SK-N-SH (cell line): Measurements from ENCODE around the gene FOXM1. TPM values are rescaled to one million over a fixed set of nuclear protein-coding genes. Genes with fewer than 3 reads are reported as not detected.

Source experiments
- CTCF ChIA-PET: fragments of 300-600, 350-600 bp; formaldehyde crosslinking; extraction: SDS; loops from one replicate; lab custom pipeline; 2021; lab: Yijun Ruan, JAX
- POLR2A ChIA-PET: fragments of 350-600 bp; sonication (Branson Sonifier 250); formaldehyde crosslinking; extraction: SDS; loops from one replicate; lab custom pipeline; 2020; ENCODE audit warnings: antibody characterized with exemption, inconsistent platforms; lab: Yijun Ruan, JAX
- DNase-seq: peaks from one replicate; pipeline ENCODE4 v3.0.0; 2012
- H2AFZ ChIP-seq: fragments of 200-600 bp; sonication (generic); 2 replicates; pipeline ENCODE4 v1.8.1; 2016; ENCODE audit warnings: antibody characterized with exemption, mild to moderate bottlenecking, low read depth
- H3F3A ChIP-seq: fragments of 200-600 bp; sonication (generic); replicated peaks from 2 replicates; pipeline ENCODE3; 2016; ENCODE audit warnings: antibody characterized with exemption, mild to moderate bottlenecking; ENCODE audit not compliant: insufficient read depth
- H3K27ac ChIP-seq, 2 experiments: fragments of 200-500 bp in 1 of 2; fragments of 200-600 bp in 1 of 2; sonication (Bioruptor generic) in 1 of 2; sonication (generic), shearing (Covaris generic) in 1 of 2; 2 replicates each; pipeline versions ENCODE4 v1.5.1 to v1.6.1; 2014 to 2016; ENCODE audit warnings: low read depth in 2 of 2, inconsistent platforms in 1 of 2, low read length in 1 of 2, mild to moderate bottlenecking in 1 of 2, mixed read lengths in 1 of 2
- H3K27me3 ChIP-seq: fragments of 200-600 bp; sonication (generic), shearing (Covaris generic); 2 replicates; pipeline ENCODE4 v1.6.1; 2016; ENCODE audit warnings: mixed run types; ENCODE audit not compliant: insufficient read depth
- H3K36me3 ChIP-seq, 2 experiments: fragments of 200-500 bp in 1 of 2; fragments of 200-600 bp in 1 of 2; sonication (Bioruptor generic) in 1 of 2; sonication (generic) in 1 of 2; replicated peaks in 1 of 2; 2 replicates each; pipeline versions ENCODE3 to v1.5.1; 2014 to 2016; ENCODE audit warnings: low read length in 1 of 2, mild to moderate bottlenecking in 1 of 2; ENCODE audit not compliant: insufficient read depth in 2 of 2, control insufficient read depth in 1 of 2
- H3K4me1 ChIP-seq, 2 experiments: fragments of 200-500 bp in 1 of 2; fragments of 200-600 bp in 1 of 2; sonication (Bioruptor generic) in 1 of 2; sonication (generic), shearing (Covaris generic) in 1 of 2; 2 replicates each; pipeline versions ENCODE4 v1.5.1 to v1.6.1; 2014 to 2016; ENCODE audit warnings: low read depth in 1 of 2, low read length in 1 of 2, mixed run types in 1 of 2; ENCODE audit not compliant: insufficient read depth in 2 of 2, control insufficient read depth in 1 of 2
- H3K4me2 ChIP-seq: fragments of 200-600 bp; sonication (generic), shearing (Covaris generic); 2 replicates; pipeline ENCODE4 v1.6.1; 2017; ENCODE audit warnings: mixed run types
- H3K4me3 ChIP-seq, 2 experiments: fragments of 200-500 bp in 1 of 2; fragments of 200-600 bp in 1 of 2; sonication (Bioruptor generic) in 1 of 2; sonication (generic), shearing (Covaris generic) in 1 of 2; 2 replicates each; pipeline versions ENCODE4 v1.5.1 to v1.8.1; 2014 to 2016; ENCODE audit warnings: low read depth in 2 of 2, inconsistent platforms in 1 of 2, low read length in 1 of 2, mild to moderate bottlenecking in 1 of 2, mixed read lengths in 1 of 2, moderate library complexity in 1 of 2
- H3K79me2 ChIP-seq: fragments of 200-600 bp; sonication (generic); 2 replicates; pipeline ENCODE4 v1.8.1; 2017; ENCODE audit warnings: mild to moderate bottlenecking; ENCODE audit not compliant: insufficient read depth
- H3K9ac ChIP-seq: fragments of 200-600 bp; sonication (generic); 2 replicates; pipeline ENCODE4 v1.6.1; 2017; ENCODE audit warnings: mixed run types
- H3K9me2 ChIP-seq: fragments of 200-600 bp; sonication (generic); 2 replicates; pipeline ENCODE4 v1.6.1; 2017; ENCODE audit warnings: mixed run types
- H3K9me3 ChIP-seq: fragments of 200-600 bp; sonication (generic); 2 replicates; pipeline ENCODE4 v1.6.1; 2017; ENCODE audit warnings: mixed run types, mild to moderate bottlenecking, moderate library complexity
- H4K20me1 ChIP-seq: fragments of 200-600 bp; sonication (generic); 2 replicates; pipeline ENCODE4 v1.6.1; 2017; ENCODE audit warnings: mild to moderate bottlenecking, mixed run types; ENCODE audit not compliant: insufficient read depth
- CHD2 ChIP-seq: fragments of 150-350 bp; IDR thresholded peaks from 2 replicates; pipeline ENCODE4 v1.6.1; 2018; ENCODE audit warnings: low read length; ENCODE audit not compliant: partially characterized antibody
- CTCF ChIP-seq: fragments of 200-600 bp; sonication (generic); IDR thresholded peaks from 2 replicates; pipeline ENCODE4 v1.6.1; 2017; ENCODE audit warnings: antibody characterized with exemption, mild to moderate bottlenecking, moderate library complexity
- EP300 ChIP-seq, 2 experiments: IDR thresholded peaks; 2 replicates each; pipeline versions ENCODE4 v1.4.0 to v1.6.1; 2012; ENCODE audit warnings: borderline replicate concordance in 1 of 2, low read depth in 1 of 2, low read length in 1 of 2
- EZH2phosphoT487 ChIP-seq: fragments of 200-600 bp; sonication (generic); IDR thresholded peaks from 2 replicates; pipeline ENCODE4 v1.6.1; 2017; ENCODE audit warnings: low read depth, mixed run types, mild to moderate bottlenecking, antibody characterized with exemption, moderate library complexity, borderline replicate concordance
- FOSL2 ChIP-seq: IDR thresholded peaks from 2 replicates; pipeline ENCODE4 v1.4.0; 2012; ENCODE audit warnings: low read depth, mild to moderate bottlenecking, moderate library complexity, borderline replicate concordance
- FOXJ3 ChIP-seq: sonication (generic); formaldehyde crosslinking; IDR thresholded peaks from 2 replicates; pipeline ENCODE4 v1.5.1; 2020; ENCODE audit warnings: mild to moderate bottlenecking, missing genetic modification reagents
- GABPA ChIP-seq: IDR thresholded peaks from 2 replicates; pipeline ENCODE4 v1.4.0; 2012; ENCODE audit warnings: low read depth, mild to moderate bottlenecking
- GATA2 ChIP-seq: sonication (generic); formaldehyde crosslinking; IDR thresholded peaks from 2 replicates; pipeline ENCODE4 v1.5.0; 2020; ENCODE audit warnings: mild to moderate bottlenecking, missing genetic modification reagents
- MEF2A ChIP-seq: IDR thresholded peaks from 2 replicates; pipeline ENCODE4 v1.4.0; 2012; ENCODE audit warnings: low read depth, borderline replicate concordance
- PBX3 ChIP-seq: IDR thresholded peaks from 2 replicates; pipeline ENCODE4; 2012
- RAD21 ChIP-seq: IDR thresholded peaks from 2 replicates; pipeline ENCODE4 v1.6.1; 2012; ENCODE audit warnings: mild to moderate bottlenecking, low read length
- RCOR1 ChIP-seq: fragments of 150-350 bp; IDR thresholded peaks from 2 replicates; pipeline ENCODE4 v1.6.1; 2017; ENCODE audit warnings: antibody characterized with exemption, low read length
- REST ChIP-seq: IDR thresholded peaks from 2 replicates; pipeline ENCODE4 v1.6.1; 2012; ENCODE audit warnings: mild to moderate bottlenecking, low read depth, low read length, moderate library complexity
- SIN3A ChIP-seq: IDR thresholded peaks from 2 replicates; pipeline ENCODE4 v1.6.1; 2012; ENCODE audit warnings: low read depth, mild to moderate bottlenecking, low read length, moderate library complexity, borderline replicate concordance
- SMC3 ChIP-seq: IDR thresholded peaks from 2 replicates; pipeline ENCODE4 v1.6.1; 2012; ENCODE audit warnings: low read depth, low read length, improper control_type of control experiment
- WGBS: methylation state at CpG from one replicate; pipeline ENCODE4 v1.1.6; 2017; ENCODE audit warnings: low lambda C conversion rate; 5-methylcytosine and 5-hydroxymethylcytosine counted together
- polyA plus RNA-seq, 3 experiments: library from polyadenylated mRNA; depleted of rRNA; stranded (reverse); fragments of >200 nt; gene quantifications; 2 replicates each; pipeline ENCODE4 v1.2.3, GENCODE V29; 2012

The FOXM1 gene
- polyA plus RNA-seq, 1 of the 3 experiments (the other 2 are of a cell fraction): 29.9 TPM

- POLR2A ChIA-PET: interaction anchor here (0.6 kb wide), 1 partner anchor 20 kb away, joined by 3 read pairs; no protein-coding TSS in a partner anchor
- WGBS: 71% methylated on average over 2 of the region's 2 CpGs
Measured at GRCh38 chr12:2884810-2885209, 7.8 kb upstream of the FOXM1 start.

GRCh38 chr12:2879853-2880252 is 2.9 kb upstream of the FOXM1 start:
- DNase-seq: no peak
- Histone ChIP-seq H2AFZ (no peak overlapping the region), H3K9me2 (no peaks in the 10 kb centered on the region), H3K4me1 (peaks cover 8 to 10% of the 10 kb centered on the region in 2 experiments; a peak in 2 of 4 replicates), H3K4me3 (no peak overlapping the region), H3K27me3 (no peaks in the 10 kb centered on the region), H4K20me1 (0 out of 2 replicates have a peak, but pooled peaks cover 8% of the 10 kb centered on the region), H3K9ac (no peak overlapping the region), H3K4me2 (no peak overlapping the region), H3K9me3 (no peaks in the 10 kb centered on the region), H3F3A (peaks cover 18% of the 10 kb centered on the region), H3K79me2 (peaks cover 94% of the 10 kb centered on the region), H3K36me3 (peaks cover 0 to 10% of the 10 kb centered on the region in 2 experiments), H3K27ac (no peak overlapping the region)
- WGBS: 98% methylated on average over 3 of the region's 3 CpGs
- ChIA-PET POLR2A (no interaction called here), CTCF (interaction anchor here (0.7 to 5.8 kb wide), 4 partner anchors 26 to 162 kb away, joined by 3 to 33 read pairs (median 16); no protein-coding TSS in a partner anchor)
- TF ChIP-seq EZH2phosphoT487 (no peak), CTCF (no peak), GABPA (no peak), MEF2A (no peak), SIN3A (no peak), RCOR1 (no peak), FOXJ3 (CRISPR knock-in tag) (no peak), PBX3 (no peak), REST (no peak), SMC3 (no peak), FOSL2 (no peak), RAD21 (no peak)

More at GRCh38 chr12:2884810-2885209, 7.8 kb upstream of the FOXM1 start:
- Histone ChIP-seq H3K4me3 (no peak overlapping the region), H3K9ac (no peak overlapping the region), H4K20me1 (0 out of 2 replicates have a peak, but pooled peaks cover 8% of the 10 kb centered on the region), H3K79me2 (peaks cover 61% of the 10 kb centered on the region), H3K4me2 (no peak overlapping the region), H3F3A (peaks cover 26% of the 10 kb centered on the region), H3K27ac (no peak overlapping the region), H3K27me3 (no peaks in the 10 kb centered on the region), H3K9me3 (no peaks in the 10 kb centered on the region), H2AFZ (no peak overlapping the region), H3K36me3 (peaks cover 8 to 24% of the 10 kb centered on the region in 2 experiments), H3K9me2 (no peaks in the 10 kb centered on the region), H3K4me1 (0 out of 4 replicates have a peak, but pooled peaks cover 0 to under 1% of the 10 kb centered on the region in 2 experiments)
- CTCF ChIA-PET: interaction anchor here (0.6 to 4.1 kb wide), 37 partner anchors 8 to 391 kb away, joined by 3 to 35 read pairs (median 5); partner anchors contain the start of genes FOXM1, RHNO1 and TEX52
- TF ChIP-seq CTCF (no peak), EZH2phosphoT487 (no peak), GATA2 (no peak), EP300 (IDR thresholded peaks at IDR 0.05; ENCODE audit: borderline replicate concordance in 1 of 2, low read depth in 1 of 2, low read length in 1 of 2) (no peak), CHD2 (no peak)
- DNase-seq: no peak
